Lung (tissue), 12 donors: ENCODE data around the gene CEP131. TPM values are rescaled to one million over a fixed set of nuclear protein-coding genes. Genes with fewer than 3 reads are reported as not detected.
A peak's percentile ranks its signal among the peaks of the same experiment; 100 is the strongest.

Experiments used
- ATAC-seq: fragments of 200-7000 bp; cut with Tn5 transposase; one replicate; pipeline ENCODE4 v1.9.1; 2020; ENCODE audit warnings: moderate number of reproducible peaks; ENCODE audit not compliant: insufficient read depth, low FRiP score
- DNase-seq, 3 donors: peaks; one replicate each; pipeline ENCODE4 v3.0.0-alpha.2; 2013 to 2017
- H3K27ac ChIP-seq, 2 donors: one replicate each; pipeline ENCODE4 v1.5.1; 2013; ENCODE audit warnings: mild to moderate bottlenecking in 2 of 2, moderate library complexity in 2 of 2, control low read depth in 1 of 2, inconsistent platforms in 1 of 2, low read depth in 1 of 2, low read length in 1 of 2
- H3K27me3 ChIP-seq, 3 donors: one replicate each; pipeline ENCODE4 v1.5.1; 2013; ENCODE audit warnings: low read length in 2 of 3; ENCODE audit not compliant: control insufficient read depth in 3 of 3, insufficient read depth in 3 of 3
- H3K36me3 ChIP-seq, 4 donors: one replicate each; pipeline ENCODE4 v1.5.1; 2013; ENCODE audit warnings: low read length in 4 of 4, mild to moderate bottlenecking in 1 of 4, moderate library complexity in 1 of 4; ENCODE audit not compliant: control insufficient read depth in 4 of 4, insufficient read depth in 4 of 4
- H3K4me1 ChIP-seq, 5 donors: one replicate each; pipeline ENCODE4 v1.5.1; 2013; ENCODE audit warnings: low read length in 5 of 5, mild to moderate bottlenecking in 2 of 5, moderate library complexity in 1 of 5; ENCODE audit not compliant: control insufficient read depth in 5 of 5, insufficient read depth in 5 of 5
- H3K4me3 ChIP-seq: one replicate; pipeline ENCODE4 v1.5.1; 2013; ENCODE audit warnings: mild to moderate bottlenecking, control low read depth, moderate library complexity
- H3K9ac ChIP-seq, 2 donors: one replicate each; pipeline ENCODE4 v1.5.1; 2013; ENCODE audit warnings: low read length in 2 of 2, control low read depth in 1 of 2; ENCODE audit not compliant: insufficient read depth in 1 of 2
- H3K9me3 ChIP-seq, 4 donors: one replicate each; pipeline ENCODE4 v1.5.1; 2013; ENCODE audit warnings: low read length in 3 of 4, mild to moderate bottlenecking in 1 of 4, moderate library complexity in 1 of 4; ENCODE audit not compliant: control insufficient read depth in 4 of 4, insufficient read depth in 3 of 4
- CTCF ChIP-seq: IDR thresholded peaks from 2 replicates; pipeline ENCODE4 v1.5.1; 2012; ENCODE audit warnings: mild to moderate bottlenecking; ENCODE audit errors: control extremely low read depth, extremely low read depth
- WGBS, 2 donors: extraction: QIAGEN DNeasy Blood & Tissue Kit; methylation state at CpG; one replicate each; pipeline ENCODE4 v1.1.7; 2013; 5-methylcytosine and 5-hydroxymethylcytosine counted together
- polyA plus RNA-seq, 2 donors: library from polyadenylated mRNA; stranded (reverse); fragments of 200-250 nt; gene quantifications; one replicate each; pipeline ENCODE4 v1.2.1, GENCODE V29; 2013
- total RNA-seq, 2 donors: library from RNA; depleted of rRNA in 1 of 2; stranded (reverse); fragments of >200 nt in 1 of 2; gene quantifications; one replicate each; pipeline ENCODE4 v1.2.1, GENCODE V29; 2014 to 2021
- donor health status: control.
- donor health status: control.
- donor health status: Bipolar disorder and iron deficiency.
- donor health status: healthy.
- donor health status: DM: yes; HTN: yes; CAD: no.

CEP131 gene
- total and polyA plus RNA-seq, 4 donors: 7.0 to 14.5 (median 10.9) TPM

GRCh38 chr17:81161972-81162371, 60.8 kb downstream of the CEP131 start:
- Histone ChIP-seq H3K9me3 (no peaks in the 10 kb centered on the region), H3K4me1 (peaks cover 0 to 16% (median 3%) of the 10 kb centered on the region in 5 donors), H3K9ac (no peak overlapping the region), H3K27ac (no peak overlapping the region), H3K4me3 (no peak overlapping the region), H3K27me3 (peaks cover 0 to 3% (median 0%) of the 10 kb centered on the region in 3 donors), H3K36me3 (no peaks in the 10 kb centered on the region)
- DNase-seq: no peak
- no peak for ATAC-seq
- TF ChIP-seq CTCF: no peak
- 91 to 92% methylated on average over 16 of the region's 16 CpGs for WGBS, 2 donors

GRCh38 chr17:81161536-81161935, 61.2 kb downstream of the CEP131 start:
- no peaks in the 10 kb centered on the region for H3K9me3 ChIP-seq
- TF ChIP-seq CTCF: no peak
- H3K27me3 ChIP-seq: peaks cover 0 to under 1% (median 0%) of the 10 kb centered on the region in 3 donors
- H3K4me3 ChIP-seq: no peak overlapping the region
- no peak for DNase-seq
- peaks cover 0 to 16% (median under 1%) of the 10 kb centered on the region in 5 donors for H3K4me1 ChIP-seq
- no peak overlapping the region for H3K9ac ChIP-seq
- 96 to 97% methylated on average over 14 to 15 of the region's 15 CpGs for WGBS, 2 donors
- ATAC-seq: no peak
- no peaks in the 10 kb centered on the region for H3K36me3 ChIP-seq
- H3K27ac ChIP-seq: no peak overlapping the region

GRCh38 chr17:81160747-81161453, 61.9 kb downstream of the CEP131 start:
- no peaks in the 10 kb centered on the region for H3K27me3 ChIP-seq
- no peak for ATAC-seq
- H3K36me3 ChIP-seq: no peaks in the 10 kb centered on the region
- H3K4me3 ChIP-seq: no peak overlapping the region
- H3K9ac ChIP-seq: no peak overlapping the region
- H3K9me3 ChIP-seq: no peaks in the 10 kb centered on the region
- 48 to 60% methylated on average over 30 to 32 of the region's 32 CpGs for WGBS, 2 donors
- TF ChIP-seq CTCF: no peak
- H3K27ac ChIP-seq: peak overlapping the region in 1 of 2 donors; percentile 8
- DNase-seq: peak in 1 of 3 donors; percentile 12
- H3K4me1 ChIP-seq: peaks cover 0 to 16% (median 0%) of the 10 kb centered on the region in 5 donors
